Fibroblast of lung (primary cell): ENCODE results near the gene HCFC1R1. TPM values are rescaled to one million over a fixed set of nuclear protein-coding genes. Genes with fewer than 3 reads are reported as not detected.
A peak's percentile ranks its signal among the peaks of the same experiment; 100 is the strongest.

Experiments used
- DNase-seq, 2 donors: peaks; one replicate each; pipeline versions ENCODE4 v3.0.0 to v3.0.0-alpha.2; 2010; ENCODE audit warnings: low read depth in 2 of 2
- H2AFZ ChIP-seq: 2 replicates; pipeline ENCODE4 v1.5.1; 2012; ENCODE audit warnings: low read length, control low read depth, inconsistent platforms
- H3K27ac ChIP-seq: 2 replicates; pipeline ENCODE4 v1.5.1; 2011; ENCODE audit warnings: low read length, control low read depth; ENCODE audit not compliant: insufficient read depth
- H3K27me3 ChIP-seq: 2 replicates; pipeline ENCODE4 v1.5.1; 2011; ENCODE audit warnings: mild to moderate bottlenecking, low read length; ENCODE audit not compliant: control insufficient read depth, insufficient read depth
- H3K36me3 ChIP-seq: 2 replicates; pipeline ENCODE4 v1.5.1; 2011; ENCODE audit warnings: low read length; ENCODE audit not compliant: control insufficient read depth, insufficient read depth
- H3K4me1 ChIP-seq: 2 replicates; pipeline ENCODE4 v1.5.1; 2011; ENCODE audit warnings: low read length; ENCODE audit not compliant: control insufficient read depth, insufficient read depth; ENCODE audit errors: extremely low read depth
- H3K4me2 ChIP-seq: 2 replicates; pipeline ENCODE4 v1.5.1; 2011; ENCODE audit warnings: low read length, control low read depth; ENCODE audit not compliant: insufficient read depth; ENCODE audit errors: extremely low read depth
- H3K4me3 ChIP-seq, 4 experiments: fragments of 200-600 bp in 1 of 4; sonication (generic) in 1 of 4; replicated peaks in 1 of 4; 2 replicates each; pipeline ENCODE4 v1.5.1; 2011 to 2016; ENCODE audit warnings: low read length in 4 of 4, low read depth in 3 of 4, mild to moderate bottlenecking in 3 of 4, control low read depth in 2 of 4, inconsistent platforms in 1 of 4, mixed read lengths in 1 of 4; ENCODE audit not compliant: insufficient read depth in 1 of 4; ENCODE audit errors: control extremely low read depth in 1 of 4
- H3K79me2 ChIP-seq: 2 replicates; pipeline ENCODE4 v1.5.1; 2012; ENCODE audit warnings: mild to moderate bottlenecking, low read length, inconsistent platforms; ENCODE audit not compliant: control insufficient read depth, insufficient read depth
- H3K9ac ChIP-seq: 2 replicates; pipeline ENCODE4 v1.5.1; 2011; ENCODE audit warnings: mild to moderate bottlenecking, low read length, control low read depth; ENCODE audit not compliant: insufficient read depth
- H3K9me3 ChIP-seq: 2 replicates; pipeline ENCODE4 v1.5.1; 2012; ENCODE audit warnings: low read depth, low read length; ENCODE audit not compliant: control insufficient read depth, insufficient read depth
- H4K20me1 ChIP-seq: 2 replicates; pipeline ENCODE4 v1.5.1; 2011; ENCODE audit warnings: low read length; ENCODE audit not compliant: control insufficient read depth, insufficient read depth; ENCODE audit errors: extremely low read depth
- EZH2 ChIP-seq: IDR thresholded peaks from 2 replicates; pipeline ENCODE4 v1.5.1; 2012; ENCODE audit warnings: low read length, control low read depth, mild to moderate bottlenecking; ENCODE audit errors: missing control alignments
- polyA plus RNA-seq, 2 donors: library from polyadenylated mRNA; depleted of rRNA in 1 of 2; stranded (reverse) in 1 of 2; unstranded in 1 of 2; fragments of >200 nt; gene quantifications; 2 replicates each; pipeline ENCODE4 v1.2.1, GENCODE V29; 2011 to 2012; ENCODE audit warnings: missing spikeins in 1 of 2
- total RNA-seq: library from RNA; depleted of rRNA; stranded (reverse); fragments of >200 nt; gene quantifications from 2 replicates; pipeline ENCODE4 v1.2.1, GENCODE V29; 2014
- TF ChIP-seq, protein P1 (sequence below), 2 donors: IDR thresholded peaks in 1 of 2; conservative IDR thresholded peaks in 1 of 2; 1 replicate in 1 of 2; 2 replicates in 1 of 2; pipeline ENCODE4 v1.5.1; 2011 to 2012; ENCODE audit warnings: low read length in 2 of 2, control low read depth in 1 of 2, inconsistent platforms in 1 of 2, low read depth in 1 of 2, mild to moderate bottlenecking in 1 of 2

Gene HCFC1R1
- total and polyA plus RNA-seq, 2 donors (not counting 1 experiment from before 2014, with no cell fraction given): 58.0 to 75.5 TPM

DNA sequence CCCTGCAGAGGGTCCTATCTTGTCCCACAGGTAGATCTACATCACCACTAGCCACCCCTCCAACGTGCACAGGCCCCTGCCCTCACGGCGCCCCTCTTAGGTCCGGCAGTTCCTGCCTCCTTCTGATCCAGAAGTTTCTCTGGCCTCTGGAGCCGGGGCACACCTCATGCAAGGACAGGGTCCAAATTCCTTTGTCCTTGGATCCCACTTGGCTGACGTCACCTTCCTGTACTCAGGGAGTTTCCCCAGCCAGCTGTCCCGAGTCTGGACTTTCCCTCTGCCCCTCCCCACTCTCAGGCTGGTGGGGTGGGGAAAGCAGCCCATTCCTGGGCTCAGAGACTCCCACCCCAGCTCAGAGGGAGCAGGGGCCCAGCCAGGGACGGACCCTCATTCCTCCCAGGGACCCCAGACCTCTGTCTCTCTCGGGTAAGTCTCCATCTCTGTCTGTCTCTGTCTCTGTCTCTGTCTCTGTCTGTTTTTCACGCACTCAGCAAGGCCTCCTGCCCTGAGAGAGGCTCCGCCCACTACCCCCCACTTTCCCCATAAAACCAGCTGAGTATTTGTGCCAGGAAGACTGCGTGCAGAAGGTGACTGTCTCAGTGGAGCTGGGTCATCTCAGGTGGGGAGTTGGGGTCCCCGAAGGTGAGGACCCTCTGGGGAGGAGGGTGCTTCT is 41.5 kb upstream of the HCFC1R1 start, which contains the start of gene IL32:
Gene IL32, plus strand, starts transcription at position 572 of the 673 bp plus-strand sequence. CDS start 172 bp downstream, outside the sequence.
- H3K79me2 ChIP-seq: no peaks in the 10 kb centered on the region
- H3K27me3 ChIP-seq: no peaks in the 10 kb centered on the region
- no peak within 1 kb of the TSS for H2AFZ ChIP-seq
- no peak within 1 kb of the TSS for H3K4me2 ChIP-seq
- H3K36me3 ChIP-seq: no peaks in the 10 kb centered on the region
- H3K4me3 ChIP-seq: peak within 1 kb of the TSS in 1 of 4 experiments; percentile 53
- TF ChIP-seq, protein P1, sequence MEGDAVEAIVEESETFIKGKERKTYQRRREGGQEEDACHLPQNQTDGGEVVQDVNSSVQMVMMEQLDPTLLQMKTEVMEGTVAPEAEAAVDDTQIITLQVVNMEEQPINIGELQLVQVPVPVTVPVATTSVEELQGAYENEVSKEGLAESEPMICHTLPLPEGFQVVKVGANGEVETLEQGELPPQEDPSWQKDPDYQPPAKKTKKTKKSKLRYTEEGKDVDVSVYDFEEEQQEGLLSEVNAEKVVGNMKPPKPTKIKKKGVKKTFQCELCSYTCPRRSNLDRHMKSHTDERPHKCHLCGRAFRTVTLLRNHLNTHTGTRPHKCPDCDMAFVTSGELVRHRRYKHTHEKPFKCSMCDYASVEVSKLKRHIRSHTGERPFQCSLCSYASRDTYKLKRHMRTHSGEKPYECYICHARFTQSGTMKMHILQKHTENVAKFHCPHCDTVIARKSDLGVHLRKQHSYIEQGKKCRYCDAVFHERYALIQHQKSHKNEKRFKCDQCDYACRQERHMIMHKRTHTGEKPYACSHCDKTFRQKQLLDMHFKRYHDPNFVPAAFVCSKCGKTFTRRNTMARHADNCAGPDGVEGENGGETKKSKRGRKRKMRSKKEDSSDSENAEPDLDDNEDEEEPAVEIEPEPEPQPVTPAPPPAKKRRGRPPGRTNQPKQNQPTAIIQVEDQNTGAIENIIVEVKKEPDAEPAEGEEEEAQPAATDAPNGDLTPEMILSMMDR (conservative IDR thresholded peaks at IDR 0.05 in 1 of 2, IDR thresholded peaks at IDR 0.05 in 1 of 2; ENCODE audit: low read depth in 1 of 2, low read length in 2 of 2): no peak
- TF ChIP-seq EZH2: no peak
- DNase-seq: peak; percentile 47 to 57
- H3K9me3 ChIP-seq: no peaks in the 10 kb centered on the region
- peaks cover 3% of the 10 kb centered on the region for H3K4me1 ChIP-seq
- H3K9ac ChIP-seq: no peak within 1 kb of the TSS
- H3K27ac ChIP-seq: no peak within 1 kb of the TSS
- no peaks in the 10 kb centered on the region for H4K20me1 ChIP-seq

DNA sequence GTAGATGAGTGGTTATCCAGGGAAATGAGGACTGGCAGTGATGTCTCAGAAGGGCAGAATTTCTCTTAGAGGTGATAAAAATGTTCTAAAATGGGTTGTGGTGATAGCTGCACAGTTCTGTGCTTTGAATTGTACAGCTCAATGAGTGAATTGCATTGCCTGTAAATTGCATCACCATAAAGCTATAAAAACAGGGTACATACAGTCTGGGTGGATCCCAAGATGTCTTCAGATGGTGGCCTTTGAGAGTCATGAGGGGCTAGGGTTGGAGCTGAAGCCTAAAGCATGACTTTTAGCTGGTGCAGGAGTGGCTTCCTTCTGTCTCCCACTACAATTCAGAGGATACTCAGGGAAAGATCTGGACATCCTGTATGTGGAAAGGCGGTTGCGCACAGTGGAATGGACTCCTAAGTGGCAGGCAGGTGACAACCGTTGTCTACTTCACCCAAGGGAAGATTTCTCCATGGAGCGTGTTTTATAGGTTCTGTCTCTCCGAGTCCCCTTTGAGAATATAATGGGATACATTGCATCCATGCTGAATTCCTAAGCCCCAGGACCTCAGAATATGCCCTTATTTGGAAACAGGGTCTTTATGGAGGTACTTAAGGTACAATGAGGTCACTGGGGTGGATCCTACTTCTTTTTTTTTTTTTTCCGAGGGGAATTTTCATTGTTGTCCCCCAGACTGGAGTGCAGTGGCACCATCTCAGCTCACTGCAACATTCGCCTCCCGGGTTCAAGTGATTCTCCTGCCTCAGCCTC is 40.1 kb upstream of the HCFC1R1 start:
- TF ChIP-seq, protein P1 (conservative IDR thresholded peaks at IDR 0.05 in 1 of 2, IDR thresholded peaks at IDR 0.05 in 1 of 2; ENCODE audit: low read depth in 1 of 2, low read length in 2 of 2): no peak
- no peak for TF ChIP-seq EZH2
- DNase-seq: no peak
- H3K27ac ChIP-seq: no peak overlapping the region
- H3K4me3 ChIP-seq: no peak overlapping the region
- H2AFZ ChIP-seq: no peak overlapping the region
- no peaks in the 10 kb centered on the region for H3K27me3 ChIP-seq
- no peaks in the 10 kb centered on the region for H4K20me1 ChIP-seq
- no peaks in the 10 kb centered on the region for H3K36me3 ChIP-seq
- no peak overlapping the region for H3K4me2 ChIP-seq
- H3K4me1 ChIP-seq: peaks cover 3% of the 10 kb centered on the region
- H3K9me3 ChIP-seq: no peaks in the 10 kb centered on the region
- H3K9ac ChIP-seq: no peak overlapping the region
- no peaks in the 10 kb centered on the region for H3K79me2 ChIP-seq

DNA sequence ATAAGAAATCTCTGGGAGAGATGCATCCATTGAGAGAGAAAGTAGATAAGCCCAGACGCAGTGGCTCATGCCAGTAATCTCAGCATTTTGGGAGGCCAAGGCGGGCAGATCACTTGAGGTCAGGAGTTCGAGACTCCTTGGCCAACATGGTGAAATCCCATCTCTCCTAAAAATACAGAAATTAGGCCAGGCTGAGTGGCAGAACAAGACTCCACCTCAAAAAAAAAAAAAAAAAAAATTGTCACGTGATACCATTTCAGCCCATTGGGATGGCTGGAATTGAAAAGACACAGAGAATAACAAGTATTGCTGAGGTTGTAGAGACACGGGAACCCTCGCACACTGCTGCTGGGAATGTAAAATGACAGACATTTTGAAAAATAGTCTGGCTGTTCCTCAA is 38.8 kb upstream of the HCFC1R1 start:
- H3K9ac ChIP-seq: no peak overlapping the region
- no peaks in the 10 kb centered on the region for H4K20me1 ChIP-seq
- no peak for DNase-seq
- peaks cover 3% of the 10 kb centered on the region for H3K4me1 ChIP-seq
- TF ChIP-seq, protein P1 (conservative IDR thresholded peaks at IDR 0.05 in 1 of 2, IDR thresholded peaks at IDR 0.05 in 1 of 2; ENCODE audit: low read depth in 1 of 2, low read length in 2 of 2): no peak
- no peak for TF ChIP-seq EZH2
- H3K27ac ChIP-seq: no peak overlapping the region
- H3K36me3 ChIP-seq: no peaks in the 10 kb centered on the region
- H2AFZ ChIP-seq: no peak overlapping the region
- H3K79me2 ChIP-seq: no peaks in the 10 kb centered on the region
- no peaks in the 10 kb centered on the region for H3K9me3 ChIP-seq
- no peak overlapping the region for H3K4me2 ChIP-seq
- H3K27me3 ChIP-seq: no peaks in the 10 kb centered on the region
- no peak overlapping the region for H3K4me3 ChIP-seq
